SK-N-SH (cell line): Measurements from ENCODE around the gene ZNF793. TPM values are rescaled to one million over a fixed set of nuclear protein-coding genes. Genes with fewer than 3 reads are reported as not detected.

Experiments used
- CTCF ChIA-PET: fragments of 300-600, 350-600 bp; formaldehyde crosslinking; extraction: SDS; loops from one replicate; lab custom pipeline; 2021; lab: Yijun Ruan, JAX
- POLR2A ChIA-PET: fragments of 350-600 bp; sonication (Branson Sonifier 250); formaldehyde crosslinking; extraction: SDS; loops from one replicate; lab custom pipeline; 2020; ENCODE audit warnings: antibody characterized with exemption, inconsistent platforms; lab: Yijun Ruan, JAX
- DNase-seq: peaks from one replicate; pipeline ENCODE4 v3.0.0; 2012
- H2AFZ ChIP-seq: fragments of 200-600 bp; sonication (generic); 2 replicates; pipeline ENCODE4 v1.8.1; 2016; ENCODE audit warnings: antibody characterized with exemption, mild to moderate bottlenecking, low read depth
- H3F3A ChIP-seq: fragments of 200-600 bp; sonication (generic); replicated peaks from 2 replicates; pipeline ENCODE3; 2016; ENCODE audit warnings: antibody characterized with exemption, mild to moderate bottlenecking; ENCODE audit not compliant: insufficient read depth
- H3K27ac ChIP-seq, 2 experiments: fragments of 200-500 bp in 1 of 2; fragments of 200-600 bp in 1 of 2; sonication (Bioruptor generic) in 1 of 2; sonication (generic), shearing (Covaris generic) in 1 of 2; 2 replicates each; pipeline versions ENCODE4 v1.5.1 to v1.6.1; 2014 to 2016; ENCODE audit warnings: low read depth in 2 of 2, inconsistent platforms in 1 of 2, low read length in 1 of 2, mild to moderate bottlenecking in 1 of 2, mixed read lengths in 1 of 2
- H3K27me3 ChIP-seq: fragments of 200-600 bp; sonication (generic), shearing (Covaris generic); 2 replicates; pipeline ENCODE4 v1.6.1; 2016; ENCODE audit warnings: mixed run types; ENCODE audit not compliant: insufficient read depth
- H3K36me3 ChIP-seq, 2 experiments: fragments of 200-500 bp in 1 of 2; fragments of 200-600 bp in 1 of 2; sonication (Bioruptor generic) in 1 of 2; sonication (generic) in 1 of 2; replicated peaks in 1 of 2; 2 replicates each; pipeline versions ENCODE3 to v1.5.1; 2014 to 2016; ENCODE audit warnings: low read length in 1 of 2, mild to moderate bottlenecking in 1 of 2; ENCODE audit not compliant: insufficient read depth in 2 of 2, control insufficient read depth in 1 of 2
- H3K4me1 ChIP-seq, 2 experiments: fragments of 200-500 bp in 1 of 2; fragments of 200-600 bp in 1 of 2; sonication (Bioruptor generic) in 1 of 2; sonication (generic), shearing (Covaris generic) in 1 of 2; 2 replicates each; pipeline versions ENCODE4 v1.5.1 to v1.6.1; 2014 to 2016; ENCODE audit warnings: low read depth in 1 of 2, low read length in 1 of 2, mixed run types in 1 of 2; ENCODE audit not compliant: insufficient read depth in 2 of 2, control insufficient read depth in 1 of 2
- H3K4me2 ChIP-seq: fragments of 200-600 bp; sonication (generic), shearing (Covaris generic); 2 replicates; pipeline ENCODE4 v1.6.1; 2017; ENCODE audit warnings: mixed run types
- H3K4me3 ChIP-seq, 2 experiments: fragments of 200-500 bp in 1 of 2; fragments of 200-600 bp in 1 of 2; sonication (Bioruptor generic) in 1 of 2; sonication (generic), shearing (Covaris generic) in 1 of 2; 2 replicates each; pipeline versions ENCODE4 v1.5.1 to v1.8.1; 2014 to 2016; ENCODE audit warnings: low read depth in 2 of 2, inconsistent platforms in 1 of 2, low read length in 1 of 2, mild to moderate bottlenecking in 1 of 2, mixed read lengths in 1 of 2, moderate library complexity in 1 of 2
- H3K79me2 ChIP-seq: fragments of 200-600 bp; sonication (generic); 2 replicates; pipeline ENCODE4 v1.8.1; 2017; ENCODE audit warnings: mild to moderate bottlenecking; ENCODE audit not compliant: insufficient read depth
- H3K9ac ChIP-seq: fragments of 200-600 bp; sonication (generic); 2 replicates; pipeline ENCODE4 v1.6.1; 2017; ENCODE audit warnings: mixed run types
- H3K9me2 ChIP-seq: fragments of 200-600 bp; sonication (generic); 2 replicates; pipeline ENCODE4 v1.6.1; 2017; ENCODE audit warnings: mixed run types
- H3K9me3 ChIP-seq: fragments of 200-600 bp; sonication (generic); 2 replicates; pipeline ENCODE4 v1.6.1; 2017; ENCODE audit warnings: mixed run types, mild to moderate bottlenecking, moderate library complexity
- H4K20me1 ChIP-seq: fragments of 200-600 bp; sonication (generic); 2 replicates; pipeline ENCODE4 v1.6.1; 2017; ENCODE audit warnings: mild to moderate bottlenecking, mixed run types; ENCODE audit not compliant: insufficient read depth
- CHD2 ChIP-seq: fragments of 150-350 bp; IDR thresholded peaks from 2 replicates; pipeline ENCODE4 v1.6.1; 2018; ENCODE audit warnings: low read length; ENCODE audit not compliant: partially characterized antibody
- CTCF ChIP-seq: fragments of 200-600 bp; sonication (generic); IDR thresholded peaks from 2 replicates; pipeline ENCODE4 v1.6.1; 2017; ENCODE audit warnings: antibody characterized with exemption, mild to moderate bottlenecking, moderate library complexity
- EP300 ChIP-seq, 2 experiments: IDR thresholded peaks; 2 replicates each; pipeline versions ENCODE4 v1.4.0 to v1.6.1; 2012; ENCODE audit warnings: borderline replicate concordance in 1 of 2, low read depth in 1 of 2, low read length in 1 of 2
- FOXJ3 ChIP-seq: sonication (generic); formaldehyde crosslinking; IDR thresholded peaks from 2 replicates; pipeline ENCODE4 v1.5.1; 2020; ENCODE audit warnings: mild to moderate bottlenecking, missing genetic modification reagents
- GATA2 ChIP-seq: sonication (generic); formaldehyde crosslinking; IDR thresholded peaks from 2 replicates; pipeline ENCODE4 v1.5.0; 2020; ENCODE audit warnings: mild to moderate bottlenecking, missing genetic modification reagents
- MAX ChIP-seq: IDR thresholded peaks from 2 replicates; pipeline ENCODE4 v1.4.0; 2012; ENCODE audit warnings: low read depth
- MEF2A ChIP-seq: IDR thresholded peaks from 2 replicates; pipeline ENCODE4 v1.4.0; 2012; ENCODE audit warnings: low read depth, borderline replicate concordance
- NFIC ChIP-seq: IDR thresholded peaks from 2 replicates; pipeline ENCODE4 v1.4.0; 2012; ENCODE audit warnings: borderline replicate concordance
- PBX3 ChIP-seq: IDR thresholded peaks from 2 replicates; pipeline ENCODE4; 2012
- POLR2AphosphoS5 ChIP-seq: IDR thresholded peaks from 2 replicates; pipeline ENCODE4 v1.6.1; 2012; ENCODE audit warnings: low read depth, low read length
- RAD21 ChIP-seq: IDR thresholded peaks from 2 replicates; pipeline ENCODE4 v1.6.1; 2012; ENCODE audit warnings: mild to moderate bottlenecking, low read length
- RCOR1 ChIP-seq: fragments of 150-350 bp; IDR thresholded peaks from 2 replicates; pipeline ENCODE4 v1.6.1; 2017; ENCODE audit warnings: antibody characterized with exemption, low read length
- RXRA ChIP-seq: IDR thresholded peaks from 2 replicates; pipeline ENCODE4 v1.4.0; 2012; ENCODE audit warnings: low read depth, mild to moderate bottlenecking, borderline replicate concordance
- TAF1 ChIP-seq: IDR thresholded peaks from 2 replicates; pipeline ENCODE4 v1.6.1; 2012; ENCODE audit warnings: low read depth, mild to moderate bottlenecking, low read length, moderate library complexity, borderline replicate concordance
- TCF12 ChIP-seq: IDR thresholded peaks from 2 replicates; pipeline ENCODE4 v1.4.0; 2012
- YY1 ChIP-seq: IDR thresholded peaks from 2 replicates; pipeline ENCODE4 v1.4.0; 2012; ENCODE audit warnings: low read depth, mild to moderate bottlenecking
- WGBS: methylation state at CpG from one replicate; pipeline ENCODE4 v1.1.6; 2017; ENCODE audit warnings: low lambda C conversion rate; 5-methylcytosine and 5-hydroxymethylcytosine counted together
- polyA plus RNA-seq, 3 experiments: library from polyadenylated mRNA; depleted of rRNA; stranded (reverse); fragments of >200 nt; gene quantifications; 2 replicates each; pipeline ENCODE4 v1.2.3, GENCODE V29; 2012
- TF ChIP-seq, protein P1 (sequence below): fragments of 150-350 bp; IDR thresholded peaks from 2 replicates; pipeline ENCODE4 v1.6.1; 2016; ENCODE audit warnings: mild to moderate bottlenecking, low read depth, low read length
- TF ChIP-seq, protein P2 (sequence below): IDR thresholded peaks from 2 replicates; pipeline ENCODE4 v1.4.0; 2012; ENCODE audit warnings: low read depth, borderline replicate concordance

Gene ZNF793
- polyA plus RNA-seq, 1 of the 3 experiments (the other 2 are of a cell fraction) = 2.3 TPM

DNA sequence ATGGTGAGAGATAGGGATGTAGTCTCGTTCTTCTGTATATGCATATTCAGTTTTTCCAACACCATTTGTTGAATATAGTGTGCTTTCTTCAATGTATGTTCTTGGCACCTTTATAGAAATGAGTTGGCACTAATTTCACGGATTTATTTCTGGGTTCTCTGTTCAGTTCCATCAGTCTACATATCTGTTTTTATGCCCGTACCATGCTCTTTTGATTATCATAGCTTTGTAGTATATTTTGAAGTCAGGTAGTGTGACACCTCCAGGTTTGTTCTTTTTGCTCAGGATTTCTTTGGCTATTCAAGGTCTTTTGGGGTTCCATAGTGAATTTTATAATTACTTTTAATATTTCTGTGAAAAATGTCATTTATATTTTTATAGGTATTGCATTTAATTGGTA, 14.5 kb upstream of the ZNF793 start (continued):
- TF ChIP-seq, protein P1, sequence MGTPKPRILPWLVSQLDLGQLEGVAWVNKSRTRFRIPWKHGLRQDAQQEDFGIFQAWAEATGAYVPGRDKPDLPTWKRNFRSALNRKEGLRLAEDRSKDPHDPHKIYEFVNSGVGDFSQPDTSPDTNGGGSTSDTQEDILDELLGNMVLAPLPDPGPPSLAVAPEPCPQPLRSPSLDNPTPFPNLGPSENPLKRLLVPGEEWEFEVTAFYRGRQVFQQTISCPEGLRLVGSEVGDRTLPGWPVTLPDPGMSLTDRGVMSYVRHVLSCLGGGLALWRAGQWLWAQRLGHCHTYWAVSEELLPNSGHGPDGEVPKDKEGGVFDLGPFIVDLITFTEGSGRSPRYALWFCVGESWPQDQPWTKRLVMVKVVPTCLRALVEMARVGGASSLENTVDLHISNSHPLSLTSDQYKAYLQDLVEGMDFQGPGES = no peak
- TF ChIP-seq POLR2AphosphoS5 (no peak), YY1 (no peak), MAX (no peak), FOXJ3 (no peak), GATA2 (CRISPR knock-in tag) (no peak)

- no peak for DNase-seq
- Histone ChIP-seq H3K27ac (peak overlapping the region; percentile 82 to 99), H3F3A (peaks cover 3% of the 10 kb centered on the region), H3K4me1 (peaks cover 0 to 14% of the 10 kb centered on the region in 2 experiments; a peak in 2 of 4 replicates), H3K27me3 (no peaks in the 10 kb centered on the region), H3K79me2 (no peaks in the 10 kb centered on the region), H3K36me3 (peaks cover 5 to 13% of the 10 kb centered on the region in 2 experiments), H3K9ac (peak overlapping the region; percentile 91), H4K20me1 (no peaks in the 10 kb centered on the region), H3K4me3 (peak overlapping the region; percentile 71 to 82), H2AFZ (peak overlapping the region; percentile 94), H3K9me3 (no peaks in the 10 kb centered on the region), H3K4me2 (peak overlapping the region; percentile 77), H3K9me2 (no peaks in the 10 kb centered on the region)
- WGBS = 8% methylated on average over 12 of the region's 12 CpGs
- ChIA-PET POLR2A (interaction anchor here (0.9 to 2.0 kb wide), 9 partner anchors 19 to 274 kb away, joined by 3 to 18 read pairs (median 5); partner anchors contain the start of genes ZFP30, ZNF527, ZNF540 and ZNF569), CTCF (interaction anchor here (1.0 to 2.1 kb wide), 2 partner anchors 37 to 46 kb away, joined by 4 to 8 read pairs; partner anchors contain the start of gene ZNF570)
- TF ChIP-seq TAF1 (no peak), MAX (no peak), CTCF (no peak), NFIC (no peak), EP300 (IDR thresholded peaks at IDR 0.05; ENCODE audit: borderline replicate concordance in 1 of 2, low read depth in 1 of 2, low read length in 1 of 2) (no peak), RAD21 (no peak), RCOR1 (no peak), MEF2A (no peak), PBX3 (no peak), RXRA (no peak), CHD2 (no peak), GATA2 (CRISPR knock-in tag) (no peak), TCF12 (no peak)
- TF ChIP-seq, protein P2, sequence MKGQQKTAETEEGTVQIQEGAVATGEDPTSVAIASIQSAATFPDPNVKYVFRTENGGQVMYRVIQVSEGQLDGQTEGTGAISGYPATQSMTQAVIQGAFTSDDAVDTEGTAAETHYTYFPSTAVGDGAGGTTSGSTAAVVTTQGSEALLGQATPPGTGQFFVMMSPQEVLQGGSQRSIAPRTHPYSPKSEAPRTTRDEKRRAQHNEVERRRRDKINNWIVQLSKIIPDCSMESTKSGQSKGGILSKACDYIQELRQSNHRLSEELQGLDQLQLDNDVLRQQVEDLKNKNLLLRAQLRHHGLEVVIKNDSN = no peak
- TF ChIP-seq, protein P1 = no peak
These were observed 767 bp upstream of the ZNF793 start for GRCh38 chr19:37505958-37506386.
